Ramos (cell line): ENCODE results near the gene NHSL2.

Experiments used
- in situ Hi-C: fragments of 300-500 bp; cut with MboI; formaldehyde crosslinking; loops from one replicate; pipeline ENCODE4 v1.14.3; 2022; ENCODE audit warnings: low sequenced_read_pairs; ENCODE audit not compliant: unreplicated experiment

NHSL2 gene

DNA sequence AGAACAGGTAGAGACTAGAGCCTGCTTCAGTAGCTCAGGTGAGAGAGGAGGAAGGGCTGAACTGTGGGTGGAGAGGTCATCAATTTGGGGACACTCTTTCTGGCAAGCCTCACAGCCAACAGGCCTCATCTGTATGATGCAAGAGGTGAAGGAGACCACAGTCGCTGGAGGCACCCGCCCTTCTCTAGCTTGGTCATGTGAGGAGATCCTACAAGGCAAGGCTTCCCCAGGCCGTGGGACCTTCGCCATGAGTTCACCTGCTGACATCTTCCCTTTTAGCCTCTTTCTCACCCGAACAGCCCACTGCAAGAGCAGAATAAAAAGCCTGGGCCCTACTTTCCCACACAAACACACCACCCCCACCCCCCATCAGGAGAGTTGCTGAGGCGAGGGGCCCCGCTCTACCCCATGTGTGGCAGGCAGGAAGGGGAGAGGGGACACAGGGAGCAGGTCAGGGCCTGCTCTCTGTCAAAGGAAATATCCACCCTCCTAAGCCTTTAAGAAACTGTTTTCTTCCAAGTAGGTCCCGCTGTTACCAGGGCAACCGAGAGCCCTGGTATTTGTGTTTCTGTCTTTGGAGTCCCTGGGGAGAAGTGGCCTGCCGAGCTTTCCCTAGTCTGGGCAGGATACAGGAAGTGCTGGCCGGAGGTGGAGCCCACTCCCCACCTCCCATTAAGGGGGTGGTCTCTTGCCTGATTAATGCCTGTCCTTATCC is 213.0 kb downstream of the NHSL2 start:
- in situ Hi-C loops = no loop called here

DNA sequence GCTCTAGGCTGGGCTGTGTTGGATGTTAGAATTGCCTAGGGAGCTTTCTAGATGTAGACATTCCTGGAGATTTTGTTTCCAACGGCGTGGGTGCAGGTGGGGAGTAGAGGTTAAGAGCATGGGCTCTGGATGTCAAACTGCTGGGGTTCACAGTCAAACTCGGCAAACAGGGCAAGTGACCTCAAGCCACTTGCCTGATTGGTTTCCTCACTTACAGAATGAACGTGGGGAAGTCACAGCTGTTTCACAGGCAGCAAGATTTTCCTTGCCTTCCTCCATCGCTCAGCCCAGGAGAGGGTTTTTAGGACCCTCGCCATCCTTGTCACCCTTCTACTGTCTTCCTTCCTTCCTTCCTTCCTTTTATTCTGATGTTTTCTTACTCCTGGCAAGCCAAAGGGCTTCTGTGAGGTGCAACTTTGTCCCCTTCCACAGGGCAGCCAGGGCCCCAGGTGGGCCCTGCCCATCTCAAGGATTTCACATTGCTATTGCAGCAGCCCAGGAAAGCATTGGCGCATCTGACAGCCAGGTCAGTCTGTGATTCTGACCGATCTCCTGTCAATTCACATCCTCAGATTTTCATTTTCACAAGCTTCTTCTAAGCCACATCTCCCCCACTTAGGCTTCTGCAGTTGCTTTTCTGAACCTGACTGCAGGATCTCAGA is 214.0 kb downstream of the NHSL2 start:
- in situ Hi-C loops = no loop called here

DNA sequence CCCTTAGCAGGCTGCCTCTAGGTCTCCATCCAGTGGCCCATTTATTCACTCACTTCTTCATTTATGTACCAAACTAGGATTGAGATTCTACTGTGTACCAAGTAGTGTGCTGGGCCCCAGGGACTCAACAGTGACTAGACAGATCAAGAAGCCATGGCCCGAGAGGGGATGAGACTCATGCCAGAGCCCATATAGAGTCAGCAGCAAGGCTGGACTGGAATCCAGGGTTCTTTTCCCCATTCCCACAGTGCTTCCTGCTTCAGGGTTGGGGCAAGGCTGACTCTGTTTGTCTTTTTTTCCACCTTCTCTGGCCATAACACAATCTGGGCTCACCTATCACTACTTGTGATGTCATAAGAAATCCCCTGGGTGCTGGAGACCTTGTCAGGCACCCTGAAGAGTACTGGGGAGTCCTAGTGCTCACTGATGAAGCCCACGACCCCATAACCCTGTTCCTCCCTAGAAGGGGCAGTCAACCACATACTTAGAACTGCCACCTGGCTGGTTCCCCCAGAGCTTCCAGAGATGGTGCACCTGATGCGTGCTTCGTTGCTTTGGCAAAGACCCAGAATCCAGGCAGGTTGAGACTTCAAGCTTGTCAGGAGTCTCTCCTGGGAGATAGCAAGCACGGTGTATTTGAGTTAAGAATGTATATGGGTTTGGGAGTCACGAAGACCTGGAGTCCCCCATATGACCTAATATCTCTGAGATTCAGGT is 214.8 kb downstream of the NHSL2 start:
- in situ Hi-C loops = no loop called here

DNA sequence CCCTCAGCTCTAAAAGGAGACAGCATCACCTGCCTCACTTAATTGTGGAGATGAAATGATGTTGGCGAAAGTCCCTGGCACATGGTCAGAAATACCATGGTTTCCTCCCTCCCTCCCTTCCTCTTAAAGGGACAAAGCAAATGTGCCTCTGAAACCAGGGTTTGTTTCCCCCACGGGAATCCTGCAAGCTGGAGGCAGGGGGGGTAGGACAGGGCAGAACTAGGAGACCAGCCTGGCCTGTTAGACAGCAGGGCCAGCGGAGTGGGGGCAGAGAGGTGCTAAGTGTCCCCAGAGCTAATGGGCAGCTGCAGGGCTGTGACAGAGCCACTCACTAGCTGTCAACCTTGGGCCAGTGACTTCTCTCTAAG is 215.4 kb downstream of the NHSL2 start:
- in situ Hi-C loops = no loop called here

DNA sequence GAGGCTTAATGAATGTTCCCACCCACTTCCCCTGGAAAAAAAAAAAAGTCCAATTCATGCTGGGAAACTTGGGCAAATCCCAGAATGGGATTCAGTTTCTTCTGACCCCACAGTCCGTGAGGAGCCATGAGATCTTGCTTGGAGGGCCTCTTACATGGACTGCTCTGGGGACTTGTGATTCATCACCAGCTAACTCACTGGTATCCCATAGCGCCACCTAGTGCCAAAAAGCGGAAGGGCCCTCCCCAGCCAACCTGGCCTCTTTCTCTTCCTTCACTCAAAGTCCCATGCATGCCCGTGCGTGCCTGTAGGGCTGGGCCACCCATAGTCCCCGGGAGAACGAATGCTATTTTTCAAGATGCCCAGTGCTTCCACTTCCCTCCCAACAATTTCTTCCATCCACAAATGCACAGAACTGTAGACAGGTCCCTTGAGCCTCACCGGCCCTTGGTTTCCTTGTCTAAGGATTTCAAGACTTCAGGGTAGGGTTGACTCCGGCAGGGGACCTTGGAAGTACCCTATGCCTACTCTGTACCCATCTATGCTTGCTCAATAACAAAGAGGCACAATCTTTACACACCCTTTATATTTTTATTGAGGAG is 216.0 kb downstream of the NHSL2 start:
- in situ Hi-C loops = no loop called here

DNA sequence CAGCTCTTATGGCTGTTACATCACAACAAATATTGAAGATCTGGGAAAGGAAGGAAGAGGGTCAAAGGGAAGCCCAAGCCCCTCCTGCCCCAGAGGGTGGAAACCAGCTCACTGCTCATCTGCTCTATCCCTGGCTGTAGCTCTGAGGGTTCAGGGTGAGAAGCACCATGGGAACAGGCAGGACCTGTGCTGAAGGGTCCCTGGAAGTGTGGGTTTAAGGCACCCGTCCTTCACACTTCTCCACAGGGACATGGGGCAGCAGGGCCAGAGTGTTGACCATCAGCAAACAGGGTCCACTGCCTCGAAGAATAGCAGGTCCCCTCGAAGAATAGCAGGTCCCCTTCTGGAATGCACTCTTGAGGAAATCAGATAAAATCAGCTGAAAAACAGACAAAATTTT is 216.7 kb downstream of the NHSL2 start:
- in situ Hi-C loops = no loop called here

DNA sequence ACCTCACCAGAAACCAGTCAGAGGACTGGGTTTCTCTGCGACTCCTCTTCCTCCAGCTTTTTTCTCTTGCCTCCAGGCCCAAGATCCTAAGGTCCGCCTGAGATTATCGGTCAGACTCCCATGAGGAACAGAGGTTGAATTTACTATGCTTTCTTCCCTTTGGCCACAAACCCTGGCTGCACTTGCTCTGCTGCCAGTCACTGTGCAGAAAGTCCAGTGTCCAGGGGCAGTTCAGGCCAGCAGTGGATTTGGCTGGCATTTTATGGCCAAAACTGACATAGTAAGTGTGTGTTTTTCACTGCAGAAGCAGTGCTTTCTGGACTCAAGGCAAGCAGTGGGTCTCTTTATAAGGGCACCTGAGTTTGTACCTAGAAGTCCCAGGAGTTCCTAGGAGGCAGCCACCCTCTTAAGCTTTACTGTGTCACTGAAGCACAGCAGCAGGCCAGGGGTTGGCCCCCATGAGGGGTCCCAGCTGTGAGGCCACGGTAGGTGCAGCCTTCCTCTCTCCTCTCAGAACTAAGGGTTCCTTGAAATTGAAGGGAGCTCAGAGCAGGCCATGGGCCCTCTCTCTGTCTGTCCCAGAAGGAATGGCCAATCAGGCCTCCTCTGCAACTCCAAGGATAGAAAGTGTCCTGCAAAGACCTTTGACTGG is 217.7 kb downstream of the NHSL2 start:
- in situ Hi-C loops = no loop called here

DNA sequence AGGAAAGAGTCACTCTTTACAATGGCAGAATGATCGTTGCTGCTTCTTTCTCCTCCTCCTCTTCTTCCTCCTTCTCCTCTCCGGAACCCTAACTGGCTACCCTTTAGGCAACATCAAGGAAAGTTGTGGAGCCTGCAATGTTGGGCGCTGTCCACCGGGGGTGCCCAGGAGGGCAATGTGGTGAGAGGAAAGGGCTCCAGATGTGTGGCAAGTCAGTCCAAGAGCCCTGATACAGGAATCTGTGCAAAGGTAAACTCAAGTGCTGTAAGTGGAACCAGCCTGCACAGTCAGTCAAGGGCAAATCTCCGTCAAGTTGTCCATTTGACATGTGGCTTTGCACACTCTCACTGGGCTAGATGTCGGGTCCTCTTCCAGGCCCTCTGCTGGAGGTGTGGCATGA is 218.2 kb downstream of the NHSL2 start:
- in situ Hi-C loops = no loop called here

DNA sequence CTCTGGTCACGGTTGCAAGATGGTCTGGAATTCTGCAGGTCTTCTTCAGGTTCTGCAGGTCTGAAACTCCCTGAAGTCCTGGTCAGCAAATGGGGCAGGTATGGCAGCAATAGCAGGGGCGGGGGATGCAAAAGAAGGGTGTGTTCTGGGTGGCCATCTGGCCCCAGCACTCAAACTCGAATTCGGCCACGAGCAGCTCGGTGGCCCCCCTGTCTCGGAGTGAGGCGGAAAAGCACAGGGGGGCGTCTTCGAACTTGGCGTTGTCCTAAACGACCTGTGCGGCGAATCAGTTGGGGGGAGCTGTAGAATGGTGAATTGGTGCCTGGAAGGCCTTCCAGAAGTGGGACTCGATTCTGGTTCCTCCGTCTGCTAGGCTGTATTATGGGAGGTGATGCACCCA is 219.0 kb downstream of the NHSL2 start:
- in situ Hi-C loops = no loop called here

DNA sequence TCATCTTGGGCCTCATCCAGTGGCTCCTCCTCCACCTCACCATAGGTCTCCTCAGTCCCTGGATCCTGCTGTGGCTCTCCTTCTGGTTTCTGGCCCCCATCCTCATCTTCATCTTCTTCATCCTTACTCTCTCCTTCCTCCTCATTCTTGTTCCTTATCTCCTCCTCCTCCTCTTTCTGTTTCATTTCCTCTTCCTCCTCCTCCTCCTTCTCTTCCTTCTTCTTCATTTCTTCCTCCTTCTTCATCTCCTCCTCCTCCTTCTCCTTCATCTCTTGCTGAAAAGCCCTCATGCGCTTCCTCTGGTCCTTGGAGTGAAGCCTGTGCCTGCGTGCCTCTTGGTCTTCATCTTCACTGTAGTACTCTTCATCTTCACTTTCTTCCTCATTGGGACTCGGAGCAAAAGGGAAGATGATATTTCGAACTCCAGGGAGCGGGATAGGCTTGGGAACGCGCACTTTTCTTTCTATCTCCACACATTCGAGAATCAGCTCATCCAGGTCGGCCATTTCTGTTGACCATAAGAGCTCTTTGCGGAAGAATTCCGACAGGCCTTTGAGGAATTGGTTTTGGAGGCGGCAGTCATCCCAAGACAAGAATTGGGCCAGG is 219.6 kb downstream of the NHSL2 start:
- in situ Hi-C loops = no loop called here

DNA sequence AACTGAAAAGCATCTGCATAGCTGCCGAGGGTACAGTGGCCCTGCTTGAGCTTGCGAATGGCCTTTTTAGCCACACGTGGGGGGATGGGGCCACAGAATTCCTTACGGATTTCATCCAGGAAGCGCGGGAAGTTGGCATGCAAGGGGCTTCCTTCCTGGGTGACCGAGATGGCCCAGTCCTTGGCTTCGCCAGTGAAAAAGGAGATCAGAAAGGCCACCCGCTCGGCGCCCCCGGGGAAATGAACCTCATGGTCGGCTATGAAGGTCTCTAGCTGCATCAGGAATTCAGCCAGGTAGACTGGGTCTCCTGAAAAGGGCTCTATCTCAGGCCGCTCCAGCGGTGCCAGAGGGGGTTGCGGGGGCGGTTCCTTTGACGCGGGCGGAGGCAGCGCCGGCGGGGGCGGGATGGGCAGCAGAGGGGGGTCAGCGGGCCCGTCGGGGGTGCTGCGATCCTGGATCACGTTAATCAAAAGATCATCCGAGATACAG is 220.2 kb downstream of the NHSL2 start:
- in situ Hi-C loops = no loop called here

DNA sequence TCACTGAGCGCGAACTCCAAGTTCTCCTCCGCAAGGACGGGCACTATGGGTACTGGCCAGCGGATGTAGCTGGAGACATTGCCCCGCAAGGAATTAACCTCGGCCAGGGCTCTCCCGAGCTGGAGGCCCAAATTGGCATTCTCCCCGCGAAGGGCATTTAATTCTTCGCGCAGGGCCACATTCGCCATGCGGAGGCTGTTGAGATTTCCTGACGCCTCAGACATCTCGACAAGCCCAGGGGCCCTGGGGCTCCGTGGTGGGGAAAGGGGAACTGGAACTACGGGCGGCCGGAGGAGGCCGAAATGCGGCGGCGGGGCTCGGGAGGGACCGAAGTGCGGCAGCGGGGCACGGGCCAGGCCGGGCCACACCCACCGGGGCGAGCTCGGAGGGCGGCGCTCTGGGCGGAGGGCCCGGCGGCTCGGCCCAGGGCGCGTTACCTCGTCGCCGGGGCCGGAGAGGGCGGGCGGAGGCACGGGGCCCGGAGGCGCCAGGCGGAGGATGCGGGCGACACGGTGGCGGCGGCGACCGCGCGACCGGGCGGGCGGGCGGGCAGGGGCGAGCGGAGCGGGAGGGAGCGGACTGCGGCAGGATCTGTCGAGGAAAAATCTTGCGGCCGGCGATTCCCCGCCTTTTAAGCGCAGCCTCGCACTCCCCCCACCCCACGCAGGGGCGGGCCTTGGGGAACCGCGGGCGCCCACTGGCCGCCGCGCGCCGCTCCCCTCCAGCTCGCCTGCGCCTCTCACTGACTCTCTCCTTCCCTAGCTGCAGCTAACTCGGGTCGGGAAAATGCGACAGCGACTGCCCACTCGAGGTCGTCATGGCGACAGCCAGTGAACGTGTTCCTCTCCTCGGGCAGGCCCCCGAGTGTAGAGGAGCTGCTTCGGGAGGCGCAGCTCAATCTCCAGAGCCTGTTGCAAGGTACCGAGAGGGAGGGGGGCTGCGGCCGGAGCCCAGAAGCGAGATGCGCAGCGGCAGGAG is 221.0 kb downstream of the NHSL2 start, which contains the start of gene RTL5:
TSS of gene RTL5 (minus strand) at position 599 of the 978 bp plus-strand sequence.
- in situ Hi-C loops = no loop called here

DNA sequence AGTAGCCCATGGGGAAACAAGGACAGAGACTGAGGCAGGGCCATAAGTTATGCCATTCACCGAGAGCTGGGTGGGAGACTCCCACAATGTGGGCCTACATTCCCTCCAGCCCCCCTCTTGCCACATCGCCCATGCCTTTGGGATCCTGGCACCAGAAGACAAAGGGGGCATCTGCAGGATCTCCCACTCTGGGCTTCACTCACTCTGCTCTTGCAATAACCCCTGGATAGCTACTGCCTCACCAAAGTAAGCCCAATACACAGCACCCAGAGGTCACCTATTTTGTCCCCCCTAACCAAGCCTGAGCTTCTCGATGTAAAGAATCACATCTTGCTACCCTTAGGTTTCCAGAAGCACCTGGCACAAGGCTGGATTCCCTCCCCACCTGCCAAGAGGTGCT is 221.8 kb downstream of the NHSL2 start:
- in situ Hi-C loops = no loop called here

DNA sequence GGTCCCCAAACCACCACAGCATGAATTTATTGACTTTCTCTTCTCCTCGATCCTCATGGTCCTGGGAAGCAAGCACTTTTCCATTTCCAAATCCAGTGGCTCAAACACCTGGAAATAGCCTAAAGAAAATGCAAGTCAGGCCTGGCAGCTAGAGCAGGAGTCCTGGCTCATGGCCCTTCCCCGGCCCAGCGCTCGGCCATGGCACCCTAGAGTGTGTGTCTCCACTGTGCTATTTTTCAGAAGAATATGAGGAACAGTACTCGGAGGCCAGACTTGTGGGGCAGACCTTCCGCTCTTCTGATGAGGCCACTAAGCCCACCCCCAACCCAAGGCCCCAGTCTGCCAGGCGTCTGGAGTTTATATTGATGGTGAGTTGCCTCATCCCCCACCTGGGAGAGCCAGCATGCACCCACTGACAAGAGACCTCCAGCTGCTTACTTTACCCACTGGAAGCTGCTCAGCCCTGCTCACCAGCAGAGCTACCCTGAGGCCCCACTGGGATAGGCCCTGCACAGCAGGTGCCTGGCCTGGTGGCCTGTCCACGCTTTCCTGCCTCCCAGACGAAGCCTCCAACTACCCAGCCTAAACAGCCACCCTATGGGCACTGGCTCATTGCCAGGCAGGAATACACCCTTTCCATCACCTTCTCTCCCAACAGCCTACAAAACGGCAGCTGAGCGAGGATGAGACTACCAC is 223.4 kb downstream of the NHSL2 start:
- in situ Hi-C loops = no loop called here

DNA sequence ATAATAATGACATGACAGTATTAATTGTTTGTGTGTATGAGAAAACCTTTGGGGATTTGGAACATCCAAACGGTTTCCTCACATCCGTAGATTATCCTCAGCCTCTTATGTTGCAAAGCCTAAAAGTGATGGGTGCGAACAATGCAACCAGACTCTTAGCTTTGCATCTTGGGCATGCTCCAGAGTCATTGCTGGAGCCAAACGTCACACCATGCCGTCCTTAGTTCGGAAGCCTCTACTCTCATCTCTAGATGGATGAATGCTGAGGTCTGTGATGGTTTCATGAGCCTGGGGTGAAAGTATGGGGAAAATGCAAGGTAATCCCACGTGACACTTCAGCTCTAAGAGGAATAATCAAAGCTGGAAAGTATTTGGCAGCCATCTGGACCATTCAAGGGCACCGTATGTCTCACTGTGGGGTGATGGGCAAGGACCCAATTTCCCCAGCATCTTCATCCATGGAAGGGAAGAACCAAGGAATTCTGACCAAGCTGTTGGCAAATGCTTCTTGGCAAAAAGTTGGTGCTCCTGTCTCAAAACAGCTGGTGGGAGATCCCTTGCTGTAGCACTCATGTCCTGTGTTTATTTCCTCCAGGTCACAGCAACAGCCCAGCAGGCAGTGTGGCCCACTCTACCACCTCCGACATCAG is 227.3 kb downstream of the NHSL2 start:
- in situ Hi-C loops = no loop called here

DNA sequence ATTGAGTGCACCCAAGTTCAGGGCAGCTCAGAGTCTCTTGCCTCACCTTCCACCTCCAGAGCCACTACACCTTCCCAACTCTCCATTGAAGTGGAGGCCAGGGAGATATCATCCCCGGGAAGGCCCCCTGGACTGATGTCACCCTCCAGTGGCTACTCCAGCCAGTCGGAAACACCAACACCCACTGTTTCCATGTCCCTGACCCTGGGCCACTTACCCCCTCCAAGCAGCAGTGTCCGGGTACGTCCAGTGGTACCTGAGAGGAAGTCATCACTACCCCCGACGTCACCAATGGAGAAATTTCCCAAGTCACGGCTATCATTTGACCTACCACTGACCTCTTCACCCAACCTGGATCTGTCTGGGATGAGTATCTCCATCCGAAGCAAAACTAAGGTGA is 228.9 kb downstream of the NHSL2 start:
- in situ Hi-C loops = no loop called here

DNA sequence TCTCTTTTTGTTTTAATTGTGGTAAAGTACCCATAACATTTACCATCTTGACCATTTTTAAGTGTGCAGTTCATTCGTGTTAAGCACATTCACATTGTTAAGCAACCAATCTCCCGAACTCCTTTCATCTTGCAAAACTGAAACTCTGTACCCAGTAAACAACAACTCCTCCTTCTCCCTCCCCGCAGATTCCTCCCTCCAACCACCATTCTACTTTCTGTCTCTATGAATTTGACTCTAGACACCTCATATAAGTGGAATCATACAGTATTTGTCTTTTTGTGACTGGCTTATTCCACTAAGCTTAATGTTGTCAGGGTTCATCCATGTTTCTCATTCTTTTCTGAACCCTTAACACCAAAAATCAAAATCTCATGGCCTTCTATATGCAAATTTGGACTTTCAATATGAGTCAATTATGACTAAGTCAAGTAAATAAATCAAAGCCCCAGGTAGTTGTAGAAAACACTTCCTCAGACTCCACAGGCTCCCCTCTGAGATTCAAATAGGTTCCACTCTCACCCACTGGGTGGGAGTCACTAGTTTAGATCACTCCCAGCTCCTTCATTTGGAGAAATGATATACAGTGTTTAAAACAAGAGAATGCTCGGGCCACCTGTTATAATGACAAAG is 230.8 kb downstream of the NHSL2 start:
- in situ Hi-C loops = no loop called here
